Fibroblast of lung (primary cell): ENCODE measurements around the gene NFATC2. TPM values are rescaled to one million over a fixed set of nuclear protein-coding genes. Genes with fewer than 3 reads are reported as not detected.

ENCODE experiments used
- DNase-seq, 2 donors: peaks; one replicate each; pipeline versions ENCODE4 v3.0.0 to v3.0.0-alpha.2; 2010; ENCODE audit warnings: low read depth in 2 of 2
- H2AFZ ChIP-seq: 2 replicates; pipeline ENCODE4 v1.5.1; 2012; ENCODE audit warnings: low read length, control low read depth, inconsistent platforms
- H3K27ac ChIP-seq: 2 replicates; pipeline ENCODE4 v1.5.1; 2011; ENCODE audit warnings: low read length, control low read depth; ENCODE audit not compliant: insufficient read depth
- H3K27me3 ChIP-seq: 2 replicates; pipeline ENCODE4 v1.5.1; 2011; ENCODE audit warnings: mild to moderate bottlenecking, low read length; ENCODE audit not compliant: control insufficient read depth, insufficient read depth
- H3K36me3 ChIP-seq: 2 replicates; pipeline ENCODE4 v1.5.1; 2011; ENCODE audit warnings: low read length; ENCODE audit not compliant: control insufficient read depth, insufficient read depth
- H3K4me1 ChIP-seq: 2 replicates; pipeline ENCODE4 v1.5.1; 2011; ENCODE audit warnings: low read length; ENCODE audit not compliant: control insufficient read depth, insufficient read depth; ENCODE audit errors: extremely low read depth
- H3K4me2 ChIP-seq: 2 replicates; pipeline ENCODE4 v1.5.1; 2011; ENCODE audit warnings: low read length, control low read depth; ENCODE audit not compliant: insufficient read depth; ENCODE audit errors: extremely low read depth
- H3K4me3 ChIP-seq, 4 experiments: fragments of 200-600 bp in 1 of 4; sonication (generic) in 1 of 4; replicated peaks in 1 of 4; 2 replicates each; pipeline ENCODE4 v1.5.1; 2011 to 2016; ENCODE audit warnings: low read length in 4 of 4, low read depth in 3 of 4, mild to moderate bottlenecking in 3 of 4, control low read depth in 2 of 4, inconsistent platforms in 1 of 4, mixed read lengths in 1 of 4; ENCODE audit not compliant: insufficient read depth in 1 of 4; ENCODE audit errors: control extremely low read depth in 1 of 4
- H3K79me2 ChIP-seq: 2 replicates; pipeline ENCODE4 v1.5.1; 2012; ENCODE audit warnings: mild to moderate bottlenecking, low read length, inconsistent platforms; ENCODE audit not compliant: control insufficient read depth, insufficient read depth
- H3K9ac ChIP-seq: 2 replicates; pipeline ENCODE4 v1.5.1; 2011; ENCODE audit warnings: mild to moderate bottlenecking, low read length, control low read depth; ENCODE audit not compliant: insufficient read depth
- H3K9me3 ChIP-seq: 2 replicates; pipeline ENCODE4 v1.5.1; 2012; ENCODE audit warnings: low read depth, low read length; ENCODE audit not compliant: control insufficient read depth, insufficient read depth
- H4K20me1 ChIP-seq: 2 replicates; pipeline ENCODE4 v1.5.1; 2011; ENCODE audit warnings: low read length; ENCODE audit not compliant: control insufficient read depth, insufficient read depth; ENCODE audit errors: extremely low read depth
- CTCF ChIP-seq, 2 donors: IDR thresholded peaks in 1 of 2; conservative IDR thresholded peaks in 1 of 2; 1 replicate in 1 of 2; 2 replicates in 1 of 2; pipeline ENCODE4 v1.5.1; 2011 to 2012; ENCODE audit warnings: low read length in 2 of 2, control low read depth in 1 of 2, inconsistent platforms in 1 of 2, low read depth in 1 of 2, mild to moderate bottlenecking in 1 of 2
- EZH2 ChIP-seq: IDR thresholded peaks from 2 replicates; pipeline ENCODE4 v1.5.1; 2012; ENCODE audit warnings: low read length, control low read depth, mild to moderate bottlenecking; ENCODE audit errors: missing control alignments
- polyA plus RNA-seq, 2 donors: library from polyadenylated mRNA; depleted of rRNA in 1 of 2; stranded (reverse) in 1 of 2; unstranded in 1 of 2; fragments of >200 nt; gene quantifications; 2 replicates each; pipeline ENCODE4 v1.2.1, GENCODE V29; 2011 to 2012; ENCODE audit warnings: missing spikeins in 1 of 2
- total RNA-seq: library from RNA; depleted of rRNA; stranded (reverse); fragments of >200 nt; gene quantifications from 2 replicates; pipeline ENCODE4 v1.2.1, GENCODE V29; 2014

The NFATC2 gene
- total and polyA plus RNA-seq, 2 donors (not counting 1 experiment from before 2014, with no cell fraction given) = 0.50 to 1.2 TPM

GRCh38 chr20:51587145-51587544 is 44.6 kb upstream of the NFATC2 start:
- Histone ChIP-seq H2AFZ (no peak overlapping the region), H3K36me3 (no peaks in the 10 kb centered on the region), H3K27ac (no peak overlapping the region), H4K20me1 (no peaks in the 10 kb centered on the region), H3K79me2 (no peaks in the 10 kb centered on the region), H3K4me2 (no peak overlapping the region), H3K9me3 (no peaks in the 10 kb centered on the region), H3K4me3 (no peak overlapping the region), H3K9ac (no peak overlapping the region), H3K27me3 (no peaks in the 10 kb centered on the region), H3K4me1 (peaks cover 2% of the 10 kb centered on the region)
- no peak for DNase-seq
- TF ChIP-seq CTCF (conservative IDR thresholded peaks at IDR 0.05 in 1 of 2, IDR thresholded peaks at IDR 0.05 in 1 of 2; ENCODE audit: low read depth in 1 of 2, low read length in 2 of 2) (no peak), EZH2 (no peak)

- H4K20me1 ChIP-seq = no peaks in the 10 kb centered on the region
- no peak overlapping the region for H3K27ac ChIP-seq
- H2AFZ ChIP-seq = no peak overlapping the region
- no peak overlapping the region for H3K4me2 ChIP-seq
- H3K4me3 ChIP-seq = no peak overlapping the region
- no peaks in the 10 kb centered on the region for H3K27me3 ChIP-seq
- H3K9ac ChIP-seq = no peak overlapping the region
- no peaks in the 10 kb centered on the region for H3K9me3 ChIP-seq
- peak; percentile 48 to 91 for DNase-seq
- TF ChIP-seq CTCF (conservative IDR thresholded peaks at IDR 0.05 in 1 of 2, IDR thresholded peaks at IDR 0.05 in 1 of 2; ENCODE audit: low read depth in 1 of 2, low read length in 2 of 2) (no peak), EZH2 (no peak)
- H3K79me2 ChIP-seq = no peaks in the 10 kb centered on the region
- peaks cover 2% of the 10 kb centered on the region for H3K4me1 ChIP-seq
- H3K36me3 ChIP-seq = no peaks in the 10 kb centered on the region
Measured at GRCh38 chr20:51586005-51586440, 43.5 kb upstream of the NFATC2 start.

- Histone ChIP-seq H2AFZ (no peak overlapping the region), H3K27ac (no peak overlapping the region), H3K27me3 (no peaks in the 10 kb centered on the region), H3K79me2 (no peaks in the 10 kb centered on the region), H3K4me1 (peaks cover 2% of the 10 kb centered on the region), H3K9me3 (no peaks in the 10 kb centered on the region), H4K20me1 (no peaks in the 10 kb centered on the region), H3K9ac (no peak overlapping the region), H3K36me3 (no peaks in the 10 kb centered on the region), H3K4me2 (no peak overlapping the region), H3K4me3 (no peak overlapping the region)
- DNase-seq = no peak
- TF ChIP-seq CTCF (conservative IDR thresholded peaks at IDR 0.05 in 1 of 2, IDR thresholded peaks at IDR 0.05 in 1 of 2; ENCODE audit: low read depth in 1 of 2, low read length in 2 of 2) = no peak
- no peak for TF ChIP-seq EZH2
Measured at GRCh38 chr20:51585148-51585547, 42.6 kb upstream of the NFATC2 start.
